Endothelial cell of hepatic sinusoid (primary cell): Measurements from ENCODE around the gene LUZP2.

ENCODE experiments used
- in situ Hi-C: cut with HindIII; loops from 2 replicates; pipeline ENCODE4 v1.10.0; 2017; ENCODE audit warnings: low sequenced_read_pairs

LUZP2 gene

GRCh38 chr11:24794064-24794463, 297.2 kb downstream of the LUZP2 start:
- in situ Hi-C loops = no loop called here

- in situ Hi-C loops = no loop called here
Observed at GRCh38 chr11:24805671-24806070, 308.8 kb downstream of the LUZP2 start.

DNA sequence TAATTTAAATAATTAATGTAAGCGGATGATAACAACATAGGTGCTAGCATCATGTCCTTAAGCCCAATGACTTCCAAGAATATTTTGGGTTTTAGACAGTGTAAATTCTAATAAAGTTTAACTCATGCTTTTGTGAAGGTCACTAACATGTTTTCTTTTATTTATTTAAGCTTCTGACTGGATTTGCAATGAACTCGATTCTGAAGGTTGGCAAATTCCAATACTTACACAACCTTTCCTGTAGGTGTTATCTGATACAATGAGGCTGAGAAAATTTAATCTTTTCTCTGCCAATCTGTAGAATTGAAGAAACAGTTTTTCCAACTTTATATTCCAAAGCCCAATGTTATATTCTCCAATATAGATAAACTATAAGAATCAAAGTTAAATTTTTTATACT, 311.3 kb downstream of the LUZP2 start:
- in situ Hi-C loops = no loop called here

GRCh38 chr11:24819006-24819405, 322.2 kb downstream of the LUZP2 start:
- in situ Hi-C loops = no loop called here

GRCh38 chr11:24819863-24820434, 323.1 kb downstream of the LUZP2 start:
- in situ Hi-C loops = no loop called here

DNA sequence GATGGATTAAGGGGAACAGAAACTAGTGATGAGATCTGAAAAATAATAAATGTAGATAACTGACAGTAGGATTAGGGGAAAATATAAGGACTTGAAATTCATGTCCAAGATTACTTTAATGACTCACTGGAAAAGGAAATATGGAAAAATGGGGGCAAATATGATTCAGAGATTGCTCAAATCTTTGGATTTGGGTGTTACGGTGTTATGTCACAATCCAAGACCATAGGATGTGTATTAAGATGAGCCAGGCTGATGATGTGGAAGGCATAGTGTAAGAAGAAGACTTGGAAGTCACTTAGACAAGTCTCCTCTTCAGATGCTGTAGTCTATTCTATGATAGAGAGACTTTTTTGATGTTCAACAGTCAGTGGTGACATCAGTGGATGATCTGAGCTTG, 323.7 kb downstream of the LUZP2 start:
- in situ Hi-C loops = no loop called here

- in situ Hi-C loops = no loop called here
Observed at GRCh38 chr11:24828938-24829605, 332.2 kb downstream of the LUZP2 start.

GRCh38 chr11:24833573-24833972, 336.7 kb downstream of the LUZP2 start:
- in situ Hi-C loops = no loop called here

DNA sequence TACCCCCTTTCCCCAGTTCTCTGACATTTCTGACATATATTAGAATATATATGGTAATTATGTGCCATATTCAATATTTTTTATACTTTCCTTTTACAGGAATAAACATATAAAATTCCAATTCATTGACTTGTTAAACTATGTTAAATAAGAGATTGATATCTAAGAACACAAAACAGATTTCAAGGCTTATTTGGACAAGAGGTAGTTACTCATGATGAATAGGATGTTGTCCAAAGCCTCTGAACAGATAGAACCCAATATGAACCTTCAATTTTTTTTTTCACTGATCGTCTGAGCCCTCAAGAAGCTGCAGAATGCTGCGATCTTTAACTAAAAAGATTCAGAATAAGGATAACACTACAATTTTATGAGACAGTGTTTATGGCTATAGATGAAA, 340.3 kb downstream of the LUZP2 start:
- in situ Hi-C loops = no loop called here

- in situ Hi-C loops = no loop called here
Observed at GRCh38 chr11:24842308-24842707, 345.5 kb downstream of the LUZP2 start.

- in situ Hi-C loops = no loop called here
Observed at GRCh38 chr11:24844406-24844805, 347.6 kb downstream of the LUZP2 start.

- in situ Hi-C loops = no loop called here
Observed at GRCh38 chr11:24848857-24849256, 352.0 kb downstream of the LUZP2 start.

DNA sequence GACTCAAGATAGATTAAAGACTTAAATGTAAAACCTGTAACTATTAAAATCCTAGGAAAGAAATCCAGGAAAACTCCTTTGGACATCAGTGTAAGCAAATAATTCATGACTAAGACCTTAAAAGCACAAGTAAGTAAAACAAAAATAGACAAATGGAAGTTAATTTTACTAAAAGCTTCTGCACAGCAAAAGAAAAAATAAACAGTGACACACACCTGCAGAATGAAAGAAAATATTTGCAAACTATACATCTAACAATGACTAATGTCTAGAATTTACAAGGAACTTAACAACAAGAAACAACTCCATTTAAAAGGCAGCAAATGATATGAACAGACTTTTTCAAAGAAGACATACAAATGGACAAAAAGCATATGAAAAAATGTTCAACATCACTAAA, 359.1 kb downstream of the LUZP2 start:
- in situ Hi-C loops = no loop called here

DNA sequence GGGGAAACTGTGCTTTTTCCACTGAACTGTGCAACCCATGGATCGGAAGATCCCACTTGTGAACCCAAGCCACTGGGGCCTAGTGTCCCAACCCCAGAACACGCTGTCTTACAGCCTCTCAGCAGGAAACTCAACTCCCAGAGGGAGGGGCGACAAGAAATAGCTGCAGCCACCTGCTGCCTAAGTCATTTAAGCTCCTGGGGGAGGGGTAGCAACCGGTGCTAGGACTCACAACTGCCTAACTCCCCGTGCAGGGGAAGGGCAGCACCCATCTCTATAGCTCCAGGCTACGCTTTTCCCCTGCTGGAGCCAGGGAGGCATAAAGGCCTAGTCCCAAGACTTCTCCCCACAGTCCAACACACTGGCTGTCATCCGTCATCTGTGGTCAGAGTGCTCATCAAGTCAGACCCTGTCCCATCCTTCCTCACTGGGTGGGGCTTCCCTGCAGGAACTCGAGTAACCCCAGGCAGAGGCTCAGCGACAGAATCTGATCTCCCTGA, 363.0 kb downstream of the LUZP2 start:
- in situ Hi-C loops = no loop called here

DNA sequence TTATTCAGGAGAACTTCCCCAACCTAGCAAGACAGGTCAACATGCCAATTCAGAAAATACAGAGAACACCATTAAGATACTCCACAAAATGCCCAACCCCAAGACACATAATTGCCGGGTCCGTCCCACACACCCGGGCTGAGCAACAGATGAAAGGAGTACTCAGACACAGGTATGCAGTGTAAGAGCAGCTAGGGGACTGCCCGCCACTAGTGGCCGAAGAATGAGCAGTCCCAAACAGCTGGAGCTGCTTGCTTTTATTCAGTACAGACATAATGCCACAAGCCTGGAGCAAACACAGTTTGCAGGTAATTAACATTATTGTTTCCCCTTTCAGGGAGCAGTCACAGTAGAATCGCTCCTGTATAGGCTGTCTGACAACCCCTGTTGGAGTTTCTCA, 364.6 kb downstream of the LUZP2 start:
- in situ Hi-C loops = no loop called here

GRCh38 chr11:24866743-24867142, 369.9 kb downstream of the LUZP2 start:
- in situ Hi-C loops = no loop called here

DNA sequence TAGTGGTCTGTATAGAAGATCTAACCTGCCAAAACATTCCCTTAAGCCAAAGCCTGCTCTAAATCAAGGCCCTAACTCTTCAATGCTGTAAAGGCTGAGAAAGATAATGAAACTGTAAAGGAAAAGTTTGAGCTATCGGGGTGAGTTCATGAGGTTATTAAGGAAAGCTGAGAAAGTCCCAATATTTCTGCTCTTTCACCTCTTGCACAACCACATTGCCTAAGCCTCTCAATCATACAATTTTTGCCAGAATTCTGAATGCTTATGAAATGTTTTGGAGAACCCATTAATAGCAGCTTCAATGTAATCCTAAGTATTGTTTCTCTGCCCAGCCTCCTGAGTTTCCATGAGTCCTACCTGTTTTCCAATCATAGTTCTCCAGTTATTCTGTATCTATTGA, 373.2 kb downstream of the LUZP2 start:
- in situ Hi-C loops = no loop called here

DNA sequence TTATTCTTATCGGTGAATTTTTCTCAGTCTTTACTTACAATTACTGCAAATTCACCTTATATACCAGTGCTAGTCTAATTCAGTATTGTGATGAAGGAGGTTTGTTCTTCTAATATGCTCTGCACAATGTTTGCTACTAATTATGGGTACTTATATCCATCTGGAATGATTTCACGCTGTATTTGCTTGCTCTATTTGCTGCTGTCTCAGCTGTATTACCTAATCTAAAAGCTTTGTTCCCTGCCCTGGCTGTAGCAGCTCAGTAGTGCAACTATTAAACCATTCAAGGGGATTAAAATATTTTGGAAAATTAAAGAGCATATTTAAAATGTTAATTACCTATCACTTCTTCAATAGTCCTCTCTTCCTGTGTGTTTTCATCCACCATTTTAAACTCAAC, 375.3 kb downstream of the LUZP2 start:
- in situ Hi-C loops = no loop called here

DNA sequence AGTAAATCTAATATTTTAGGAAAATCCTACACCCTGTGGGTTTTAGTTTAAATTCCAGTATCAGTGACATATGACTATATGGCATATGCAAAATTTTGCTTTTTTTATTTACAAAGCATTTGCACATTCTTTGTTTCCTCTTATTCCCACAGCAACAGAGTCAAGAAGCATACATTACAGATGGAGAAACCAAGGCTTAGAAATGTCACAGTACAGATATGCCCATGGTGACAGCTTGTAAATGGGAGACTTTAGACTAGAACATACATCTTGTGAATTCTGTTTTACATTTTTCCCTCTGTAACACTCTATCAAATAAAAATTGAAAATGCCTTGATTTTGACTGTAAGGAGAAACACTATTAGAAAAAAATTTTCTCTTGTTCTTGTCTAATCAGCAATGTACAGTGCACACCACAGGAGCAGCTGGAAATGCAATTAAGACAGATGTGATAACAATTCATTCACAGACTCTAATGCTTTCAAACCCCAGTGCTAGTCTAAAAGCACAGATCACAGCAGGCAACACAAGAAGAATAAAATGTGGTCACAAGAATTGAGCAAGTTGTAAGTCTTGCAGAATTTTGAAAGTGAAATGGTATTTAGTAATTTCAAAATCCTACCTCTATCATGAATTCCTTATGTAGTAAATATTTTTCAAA, 375.9 kb downstream of the LUZP2 start:
- in situ Hi-C loops = no loop called here

GRCh38 chr11:24880962-24881361, 384.1 kb downstream of the LUZP2 start:
- in situ Hi-C loops = no loop called here

- in situ Hi-C loops = no loop called here
Observed at GRCh38 chr11:24885580-24886173, 388.8 kb downstream of the LUZP2 start.
